Glomerular endothelial cell (primary cell): ENCODE results near the gene XRN2. TPM values are rescaled to one million over a fixed set of nuclear protein-coding genes. Genes with fewer than 3 reads are reported as not detected.
"Not testable (repeated sequence)": the region's sequence is repeated elsewhere in the genome, so short reads cannot be mapped to it uniquely, and the experiment has no call there.

Experiments
- DNase-seq: peaks from one replicate; pipeline ENCODE4 v3.0.0-alpha.2; 2011; ENCODE audit warnings: low read depth, low spot score; ENCODE audit errors: extremely low read depth
- total RNA-seq: library from RNA; depleted of rRNA; stranded (reverse); fragments of >200 nt; gene quantifications from 2 replicates; pipeline ENCODE4 v1.2.3, GENCODE V29; 2015

The XRN2 gene
- total RNA-seq, 1 donor from 2014 or later: 67.5 TPM

- DNase-seq: not testable (repeated sequence)
Observed at GRCh38 chr20:21419147-21419546, 116.0 kb downstream of the XRN2 start.

GRCh38 chr20:21421601-21422236 lies 118.6 kb downstream of the XRN2 start:
- no peak for DNase-seq

- not testable (repeated sequence) for DNase-seq
Observed at GRCh38 chr20:21423712-21424111, 120.6 kb downstream of the XRN2 start.

- DNase-seq: no peak
Observed at GRCh38 chr20:21424846-21425245, 121.7 kb downstream of the XRN2 start.

GRCh38 chr20:21430020-21430419 lies 126.9 kb downstream of the XRN2 start:
- no peak for DNase-seq

GRCh38 chr20:21432911-21433310 lies 129.8 kb downstream of the XRN2 start:
- DNase-seq: no peak

- no peak for DNase-seq
Observed at GRCh38 chr20:21433329-21433890, 130.3 kb downstream of the XRN2 start.

- no peak for DNase-seq
Observed at GRCh38 chr20:21435576-21435975, 132.4 kb downstream of the XRN2 start.

- DNase-seq: peak; percentile 34
Observed at GRCh38 chr20:21436205-21436604, 133.1 kb downstream of the XRN2 start.

- DNase-seq: no peak
Observed at GRCh38 chr20:21437248-21437647, 134.1 kb downstream of the XRN2 start.

GRCh38 chr20:21437816-21438215 lies 134.7 kb downstream of the XRN2 start:
- no peak for DNase-seq

Other genes with a start within 250 kb of the XRN2 start
- gene LINC00237, start 197.0 kb upstream of the XRN2 start, total RNA-seq: not detected in 2 replicates
- 3.6 and 5.3 TPM in 2 replicates for gene KIZ, start 177.2 kb upstream of the XRN2 start, total RNA-seq
- gene NKX2-4, start 94.2 kb downstream of the XRN2 start, total RNA-seq: not detected in 2 replicates
- gene NKX2-2, start 210.7 kb downstream of the XRN2 start, total RNA-seq: not detected in 2 replicates